ENCODE results near the gene WWOX.

The WWOX gene

DNA sequence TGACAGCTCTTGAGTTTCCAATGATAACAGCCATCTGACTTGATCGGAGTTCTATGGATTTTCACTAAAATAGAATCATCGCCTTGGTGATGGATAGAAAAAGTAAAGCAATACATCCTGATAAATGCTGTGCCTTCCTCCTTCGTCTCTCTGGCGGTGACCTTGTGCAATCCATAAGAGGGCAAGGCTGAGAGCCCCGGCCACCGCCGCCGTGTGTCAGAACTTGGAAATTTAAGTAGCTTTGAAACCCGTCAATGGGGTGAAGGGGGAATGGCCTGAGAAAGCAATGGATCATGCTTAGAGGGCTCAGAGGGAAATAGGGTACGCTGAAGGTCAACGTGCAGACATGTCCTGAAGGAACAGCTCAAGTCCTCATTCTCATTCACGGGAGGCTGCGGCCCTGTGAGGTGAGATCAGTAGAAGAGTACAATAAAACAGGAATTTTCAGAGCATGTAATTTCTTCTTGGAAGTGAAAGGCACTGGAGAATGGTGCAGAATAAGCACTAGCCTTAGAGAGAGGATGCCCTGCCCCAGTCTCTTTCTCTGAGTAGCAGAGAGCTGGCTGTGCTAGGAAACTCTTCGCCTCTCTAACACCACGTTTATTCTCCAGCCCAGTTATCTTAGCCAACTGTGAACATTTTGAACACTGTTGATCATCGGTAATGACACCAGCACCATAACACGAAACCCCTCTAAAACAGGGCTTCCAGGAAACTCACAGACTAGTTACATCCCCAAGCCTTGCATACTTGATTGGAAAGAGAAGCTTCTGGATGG lies 573.5 kb downstream of the WWOX start:
- H3K27ac ChIP-seq (ENCODE audit: low read length): no peak overlapping the region
- H4K20me1 ChIP-seq (ENCODE audit: insufficient read depth, low read length): no peaks in the 10 kb centered on the region
- no peaks in the 10 kb centered on the region for H3K36me3 ChIP-seq (ENCODE audit: insufficient read depth, low read length)
- no peak overlapping the region for H3K4me3 ChIP-seq (ENCODE audit: low read depth in 1 of 2, low read length in 2 of 2)
- ATAC-seq (ENCODE audit: insufficient read depth, low read depth) (no peak), DNase-seq (no peak)
- H3K79me2 ChIP-seq (ENCODE audit: insufficient read depth, low read length): no peaks in the 10 kb centered on the region
- H3K27me3 ChIP-seq (ENCODE audit: insufficient read depth, low read length, poor library complexity): no peaks in the 10 kb centered on the region
- no peak overlapping the region for H3K9ac ChIP-seq (ENCODE audit: low read depth, low read length)
- H2AFZ ChIP-seq (ENCODE audit: low read depth, low read length): no peak overlapping the region
- no peak for TF ChIP-seq EZH2 (IDR thresholded peaks at IDR 0.05; ENCODE audit: borderline replicate concordance, low read depth, low read length, severe bottlenecking)
- TF ChIP-seq, protein P1, sequence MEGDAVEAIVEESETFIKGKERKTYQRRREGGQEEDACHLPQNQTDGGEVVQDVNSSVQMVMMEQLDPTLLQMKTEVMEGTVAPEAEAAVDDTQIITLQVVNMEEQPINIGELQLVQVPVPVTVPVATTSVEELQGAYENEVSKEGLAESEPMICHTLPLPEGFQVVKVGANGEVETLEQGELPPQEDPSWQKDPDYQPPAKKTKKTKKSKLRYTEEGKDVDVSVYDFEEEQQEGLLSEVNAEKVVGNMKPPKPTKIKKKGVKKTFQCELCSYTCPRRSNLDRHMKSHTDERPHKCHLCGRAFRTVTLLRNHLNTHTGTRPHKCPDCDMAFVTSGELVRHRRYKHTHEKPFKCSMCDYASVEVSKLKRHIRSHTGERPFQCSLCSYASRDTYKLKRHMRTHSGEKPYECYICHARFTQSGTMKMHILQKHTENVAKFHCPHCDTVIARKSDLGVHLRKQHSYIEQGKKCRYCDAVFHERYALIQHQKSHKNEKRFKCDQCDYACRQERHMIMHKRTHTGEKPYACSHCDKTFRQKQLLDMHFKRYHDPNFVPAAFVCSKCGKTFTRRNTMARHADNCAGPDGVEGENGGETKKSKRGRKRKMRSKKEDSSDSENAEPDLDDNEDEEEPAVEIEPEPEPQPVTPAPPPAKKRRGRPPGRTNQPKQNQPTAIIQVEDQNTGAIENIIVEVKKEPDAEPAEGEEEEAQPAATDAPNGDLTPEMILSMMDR (IDR thresholded peaks at IDR 0.05; ENCODE audit: borderline replicate concordance, extremely low read depth, low read length, poor library complexity, severe bottlenecking): no peak
- no peak overlapping the region for H3K4me2 ChIP-seq (ENCODE audit: insufficient read depth, low read length)
- H3K9me3 ChIP-seq (ENCODE audit: insufficient read depth, low read length, severe bottlenecking): no peaks in the 10 kb centered on the region
- H3K4me1 ChIP-seq (ENCODE audit: insufficient read depth, low read length): no peaks in the 10 kb centered on the region

DNA sequence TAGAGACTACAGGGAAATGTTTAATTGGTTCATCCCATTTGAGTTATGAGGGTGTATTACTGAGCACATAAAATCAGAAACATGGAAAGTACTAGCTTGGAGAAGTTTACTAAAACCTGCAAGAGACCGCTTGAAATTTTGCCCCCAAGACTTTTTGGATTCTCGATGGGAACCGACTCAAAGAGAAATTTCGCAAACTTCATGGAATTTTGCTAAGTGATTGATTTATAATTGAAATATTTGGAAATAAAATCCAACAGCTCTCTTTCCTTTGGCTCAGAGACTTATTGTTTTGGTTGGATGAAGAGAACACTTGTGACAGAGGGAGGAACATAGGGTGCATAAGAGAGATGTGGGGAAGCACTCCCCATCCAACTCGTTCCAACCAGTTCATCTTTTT lies 574.4 kb downstream of the WWOX start:
- Histone ChIP-seq H4K20me1 (ENCODE audit: insufficient read depth, low read length) (no peaks in the 10 kb centered on the region), H3K79me2 (ENCODE audit: insufficient read depth, low read length) (no peaks in the 10 kb centered on the region), H3K4me3 (ENCODE audit: low read depth in 1 of 2, low read length in 2 of 2) (no peak overlapping the region), H3K27me3 (ENCODE audit: insufficient read depth, low read length, poor library complexity) (no peaks in the 10 kb centered on the region), H3K27ac (ENCODE audit: low read length) (no peak overlapping the region), H2AFZ (ENCODE audit: low read depth, low read length) (no peak overlapping the region), H3K4me1 (ENCODE audit: insufficient read depth, low read length) (no peaks in the 10 kb centered on the region), H3K9ac (ENCODE audit: low read depth, low read length) (no peak overlapping the region), H3K4me2 (ENCODE audit: insufficient read depth, low read length) (no peak overlapping the region), H3K9me3 (ENCODE audit: insufficient read depth, low read length, severe bottlenecking) (no peaks in the 10 kb centered on the region), H3K36me3 (ENCODE audit: insufficient read depth, low read length) (no peaks in the 10 kb centered on the region)
- no peak for DNase-seq
- no peak for ATAC-seq (ENCODE audit: insufficient read depth, low read depth)
- TF ChIP-seq, protein P1 (IDR thresholded peaks at IDR 0.05; ENCODE audit: borderline replicate concordance, extremely low read depth, low read length, poor library complexity, severe bottlenecking): no peak
- no peak for TF ChIP-seq EZH2 (IDR thresholded peaks at IDR 0.05; ENCODE audit: borderline replicate concordance, low read depth, low read length, severe bottlenecking)

DNA sequence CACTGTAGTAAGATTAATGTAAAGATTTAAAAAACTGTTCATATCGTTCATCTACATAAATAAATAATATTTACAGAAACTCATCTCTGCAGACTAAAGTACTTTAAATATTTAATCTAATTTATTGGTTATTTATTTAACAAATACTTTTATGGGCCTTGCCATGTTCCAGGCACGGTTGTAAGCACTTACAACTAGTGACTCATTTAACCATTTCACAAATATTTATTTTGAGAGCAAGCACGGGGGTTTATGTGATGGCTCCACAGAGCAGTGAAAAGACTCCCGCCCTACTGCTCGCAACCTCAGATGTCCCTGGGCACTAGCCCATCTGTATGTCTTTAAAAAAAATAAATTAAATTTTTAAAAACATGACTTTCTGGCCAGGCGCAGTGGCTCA lies 575.9 kb downstream of the WWOX start:
- DNase-seq (no peak), ATAC-seq (ENCODE audit: insufficient read depth, low read depth) (no peak)
- Histone ChIP-seq H3K9me3 (ENCODE audit: insufficient read depth, low read length, severe bottlenecking) (no peaks in the 10 kb centered on the region), H3K27ac (ENCODE audit: low read length) (no peak overlapping the region), H3K4me2 (ENCODE audit: insufficient read depth, low read length) (no peak overlapping the region), H3K4me3 (ENCODE audit: low read depth in 1 of 2, low read length in 2 of 2) (no peak overlapping the region), H3K79me2 (ENCODE audit: insufficient read depth, low read length) (no peaks in the 10 kb centered on the region), H3K36me3 (ENCODE audit: insufficient read depth, low read length) (no peaks in the 10 kb centered on the region), H3K4me1 (ENCODE audit: insufficient read depth, low read length) (no peaks in the 10 kb centered on the region), H2AFZ (ENCODE audit: low read depth, low read length) (no peak overlapping the region), H3K27me3 (ENCODE audit: insufficient read depth, low read length, poor library complexity) (no peaks in the 10 kb centered on the region), H4K20me1 (ENCODE audit: insufficient read depth, low read length) (no peaks in the 10 kb centered on the region), H3K9ac (ENCODE audit: low read depth, low read length) (no peak overlapping the region)
- TF ChIP-seq EZH2 (IDR thresholded peaks at IDR 0.05; ENCODE audit: borderline replicate concordance, low read depth, low read length, severe bottlenecking): no peak
- TF ChIP-seq, protein P1 (IDR thresholded peaks at IDR 0.05; ENCODE audit: borderline replicate concordance, extremely low read depth, low read length, poor library complexity, severe bottlenecking): no peak
